Chondrocyte (in vitro differentiated cells): ENCODE results near the gene IL25. TPM values are rescaled to one million over a fixed set of nuclear protein-coding genes. Genes with fewer than 3 reads are reported as not detected.

Experiments
- DNase-seq: peaks from one replicate; pipeline ENCODE4 v3.0.0; 2021; ENCODE audit warnings: mixed read lengths, low spot score
- H3K27ac Mint-ChIP-seq: one replicate; pipeline ENCODE4 v1.8.0; 2021; ENCODE audit warnings: mild to moderate bottlenecking, moderate library complexity, mixed read lengths; ENCODE audit not compliant: unreplicated experiment
- H3K27me3 Mint-ChIP-seq: 2 replicates; pipeline ENCODE4 v1.8.0; 2021; ENCODE audit warnings: low read depth, mixed read lengths
- H3K36me3 Mint-ChIP-seq: 2 replicates; pipeline ENCODE4 v1.8.0; 2021; ENCODE audit warnings: low read depth, mixed read lengths
- H3K4me1 Mint-ChIP-seq: 2 replicates; pipeline ENCODE4 v1.8.0; 2021; ENCODE audit warnings: low read depth, mild to moderate bottlenecking, mixed read lengths
- H3K4me3 Mint-ChIP-seq: one replicate; pipeline ENCODE4 v1.8.0; 2021; ENCODE audit warnings: mild to moderate bottlenecking, moderate library complexity, mixed read lengths; ENCODE audit not compliant: unreplicated experiment
- H3K9me3 Mint-ChIP-seq: 2 replicates; pipeline ENCODE4 v1.8.0; 2021; ENCODE audit warnings: low read depth, mixed read lengths
- total RNA-seq: library from RNA; stranded (reverse); gene quantifications from 3 replicates; pipeline ENCODE4 v1.2.1, GENCODE V29; 2021
- TF ChIP-seq, protein P1 (sequence below): fragments of 200-600 bp; sonication (generic); IDR thresholded peaks from 2 replicates; pipeline ENCODE4 v1.5.0; 2021; ENCODE audit warnings: antibody characterized with exemption, mild to moderate bottlenecking, moderate library complexity

IL25 gene
- total RNA-seq, 1 donor from 2014 or later = not detected

- no peaks in the 10 kb centered on the region for H3K36me3 Mint-ChIP-seq
- H3K4me1 Mint-ChIP-seq = no peaks in the 10 kb centered on the region
- no peaks in the 10 kb centered on the region for H3K9me3 Mint-ChIP-seq
- no peak for DNase-seq
- H3K4me3 Mint-ChIP-seq = no peak overlapping the region
- TF ChIP-seq, protein P1, sequence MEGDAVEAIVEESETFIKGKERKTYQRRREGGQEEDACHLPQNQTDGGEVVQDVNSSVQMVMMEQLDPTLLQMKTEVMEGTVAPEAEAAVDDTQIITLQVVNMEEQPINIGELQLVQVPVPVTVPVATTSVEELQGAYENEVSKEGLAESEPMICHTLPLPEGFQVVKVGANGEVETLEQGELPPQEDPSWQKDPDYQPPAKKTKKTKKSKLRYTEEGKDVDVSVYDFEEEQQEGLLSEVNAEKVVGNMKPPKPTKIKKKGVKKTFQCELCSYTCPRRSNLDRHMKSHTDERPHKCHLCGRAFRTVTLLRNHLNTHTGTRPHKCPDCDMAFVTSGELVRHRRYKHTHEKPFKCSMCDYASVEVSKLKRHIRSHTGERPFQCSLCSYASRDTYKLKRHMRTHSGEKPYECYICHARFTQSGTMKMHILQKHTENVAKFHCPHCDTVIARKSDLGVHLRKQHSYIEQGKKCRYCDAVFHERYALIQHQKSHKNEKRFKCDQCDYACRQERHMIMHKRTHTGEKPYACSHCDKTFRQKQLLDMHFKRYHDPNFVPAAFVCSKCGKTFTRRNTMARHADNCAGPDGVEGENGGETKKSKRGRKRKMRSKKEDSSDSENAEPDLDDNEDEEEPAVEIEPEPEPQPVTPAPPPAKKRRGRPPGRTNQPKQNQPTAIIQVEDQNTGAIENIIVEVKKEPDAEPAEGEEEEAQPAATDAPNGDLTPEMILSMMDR = no peak
- no peak overlapping the region for H3K27ac Mint-ChIP-seq
- peaks cover 51% of the 10 kb centered on the region for H3K27me3 Mint-ChIP-seq
Observed at GRCh38 chr14:23403908-23404307, 31.3 kb downstream of the IL25 start.

- Mint-ChIP-seq H3K27ac (no peak overlapping the region), H3K4me3 (no peak overlapping the region), H3K9me3 (no peaks in the 10 kb centered on the region), H3K4me1 (no peaks in the 10 kb centered on the region), H3K27me3 (peaks cover 53% of the 10 kb centered on the region), H3K36me3 (no peaks in the 10 kb centered on the region)
- DNase-seq = no peak
- TF ChIP-seq, protein P1 = no peak
Observed at GRCh38 chr14:23404331-23404900, 31.8 kb downstream of the IL25 start.

DNA sequence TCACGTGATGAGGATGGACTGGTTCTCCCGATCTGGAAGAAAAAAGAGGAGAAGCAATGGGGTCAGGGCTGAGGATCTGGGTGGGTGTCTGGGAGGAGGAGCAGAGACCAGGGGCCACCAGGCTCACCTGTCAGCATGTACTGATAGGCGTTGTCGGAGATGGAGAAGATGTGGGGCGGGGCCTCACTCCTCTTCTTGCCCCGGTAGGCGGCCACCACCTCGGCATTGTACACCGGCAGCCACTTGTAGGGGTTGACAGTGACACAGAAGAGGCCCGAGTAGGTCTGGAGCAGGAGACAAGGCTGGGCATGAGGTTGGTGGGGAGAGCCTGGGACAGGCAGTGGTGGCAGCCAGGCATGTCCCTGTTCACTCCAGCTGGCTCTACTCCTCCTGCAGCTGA lies 32.5 kb downstream of the IL25 start:
- DNase-seq = no peak
- Mint-ChIP-seq H3K9me3 (no peaks in the 10 kb centered on the region), H3K27me3 (peaks cover 53% of the 10 kb centered on the region)

DNA sequence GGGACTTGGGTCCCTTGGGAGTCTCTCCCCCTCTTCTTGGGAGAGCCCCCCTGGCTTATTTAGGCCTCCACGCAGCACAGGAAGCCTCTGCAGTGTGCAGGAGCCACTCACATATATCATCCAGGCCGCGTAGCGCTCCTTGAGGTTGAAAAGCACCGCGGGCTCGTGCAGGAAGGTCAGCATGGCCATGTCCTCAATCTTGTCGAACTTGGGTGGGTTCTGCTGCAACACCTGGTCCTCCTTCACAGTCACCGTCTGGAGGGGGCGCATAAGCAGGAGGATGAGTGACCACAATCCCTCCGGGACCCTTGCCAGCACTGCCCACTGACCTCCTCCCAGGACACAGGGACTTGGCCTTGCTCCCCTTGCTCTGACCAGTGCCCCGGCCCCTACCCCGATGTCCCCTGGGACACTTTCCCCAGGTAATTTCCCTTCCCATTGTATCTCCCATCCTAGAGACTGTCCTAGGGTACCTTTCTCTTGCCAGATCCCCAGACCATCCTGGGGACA lies 33.0 kb downstream of the IL25 start:
- H3K36me3 Mint-ChIP-seq = no peaks in the 10 kb centered on the region
- peaks cover 57% of the 10 kb centered on the region for H3K27me3 Mint-ChIP-seq
- no peaks in the 10 kb centered on the region for H3K4me1 Mint-ChIP-seq
- DNase-seq = no peak
- TF ChIP-seq, protein P1 = no peak
- no peaks in the 10 kb centered on the region for H3K9me3 Mint-ChIP-seq
- H3K27ac Mint-ChIP-seq = no peak overlapping the region
- no peak overlapping the region for H3K4me3 Mint-ChIP-seq

More for the DNA sequence above, 32.5 kb downstream of the IL25 start:
- TF ChIP-seq, protein P1 = no peak
- Mint-ChIP-seq H3K4me3 (no peak overlapping the region), H3K4me1 (no peaks in the 10 kb centered on the region), H3K27ac (no peak overlapping the region), H3K36me3 (no peaks in the 10 kb centered on the region)

DNA sequence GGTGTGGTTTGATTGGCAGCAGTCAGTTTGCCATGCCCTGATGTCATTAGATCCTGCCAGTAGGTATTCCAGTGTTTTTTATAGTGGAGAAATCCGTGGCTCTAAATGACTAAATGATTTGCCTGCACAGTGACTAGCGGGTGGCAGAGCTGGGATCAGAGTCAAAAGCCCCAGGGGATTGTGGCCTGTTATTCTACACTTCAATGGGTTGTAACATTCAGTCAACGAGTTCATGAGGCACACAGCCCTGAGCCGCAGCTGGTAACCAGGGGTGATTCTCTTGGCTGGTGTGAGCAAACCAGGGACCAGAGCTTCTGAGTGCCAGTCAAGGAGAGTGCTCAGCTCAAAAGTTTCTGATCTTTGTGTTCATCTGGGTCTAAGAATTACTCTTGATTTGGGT lies 33.6 kb downstream of the IL25 start:
- Mint-ChIP-seq H3K4me1 (no peaks in the 10 kb centered on the region), H3K27me3 (peaks cover 63% of the 10 kb centered on the region), H3K27ac (no peak overlapping the region), H3K36me3 (no peaks in the 10 kb centered on the region), H3K9me3 (no peaks in the 10 kb centered on the region), H3K4me3 (no peak overlapping the region)
- TF ChIP-seq, protein P1 = no peak
- DNase-seq = no peak
